HG02588 (cell line): ENCODE results near the gene KMT5B.

Experiments
- ATAC-seq: cut with Tn5 transposase; IDR thresholded peaks from one replicate; pipeline ENCODE4 v1.9.1; 2021; ENCODE audit warnings: mild to moderate bottlenecking, moderate library complexity; ENCODE audit not compliant: unreplicated experiment

KMT5B gene

GRCh38 chr11:68216171-68216938 is 3.3 kb upstream of the KMT5B start:
- no peak for ATAC-seq

DNA sequence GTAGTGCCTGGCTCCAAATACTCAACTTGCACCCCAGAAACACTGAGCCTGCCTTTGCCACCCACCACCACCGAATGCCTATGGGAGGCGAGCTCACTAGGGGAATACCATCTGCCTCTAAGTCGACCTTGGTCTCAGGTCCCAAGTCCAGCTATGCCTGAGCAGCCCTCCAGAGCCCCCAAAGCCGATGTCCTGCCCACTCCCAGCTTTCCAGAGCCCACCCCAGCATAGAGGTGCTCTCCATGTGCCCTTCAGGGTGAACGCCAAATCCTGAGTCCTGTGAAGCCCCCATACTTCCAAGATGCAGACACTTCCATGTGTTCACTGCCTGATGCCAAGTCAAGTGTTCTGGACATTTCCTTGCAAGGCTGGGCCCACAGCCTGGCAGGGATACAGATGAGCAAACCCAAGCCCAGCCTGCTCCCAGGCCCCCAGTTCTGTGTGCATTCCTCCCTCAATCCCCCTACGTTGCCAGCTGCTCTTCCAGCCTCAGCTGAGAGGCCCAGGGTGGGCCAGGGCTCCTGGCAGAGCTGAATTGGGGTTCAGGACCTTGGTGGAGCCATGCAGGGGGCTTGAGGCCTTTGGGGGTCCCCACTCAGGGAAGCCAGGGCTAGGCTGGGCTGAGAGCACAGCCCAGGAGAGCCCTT is 2.6 kb upstream of the KMT5B start:
- ATAC-seq, result no peak

DNA sequence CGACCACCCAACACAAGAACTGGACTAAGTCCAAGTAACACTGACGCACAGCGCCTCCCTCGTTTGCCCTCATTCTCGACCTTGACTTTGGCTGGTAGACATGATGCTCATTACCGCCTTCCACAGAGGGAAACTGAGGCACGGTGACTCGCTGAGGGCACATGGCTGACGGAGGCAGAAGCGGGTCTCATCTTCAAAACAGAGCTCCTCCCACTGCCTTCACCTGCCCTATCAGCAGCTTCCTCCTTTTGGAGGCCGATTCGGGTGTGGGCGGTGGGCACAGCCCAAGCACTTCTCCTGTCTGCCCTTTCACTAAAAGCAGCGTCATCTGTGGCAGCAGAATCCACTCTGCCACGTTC is 2.0 kb upstream of the KMT5B start:
- ATAC-seq, result no peak

DNA sequence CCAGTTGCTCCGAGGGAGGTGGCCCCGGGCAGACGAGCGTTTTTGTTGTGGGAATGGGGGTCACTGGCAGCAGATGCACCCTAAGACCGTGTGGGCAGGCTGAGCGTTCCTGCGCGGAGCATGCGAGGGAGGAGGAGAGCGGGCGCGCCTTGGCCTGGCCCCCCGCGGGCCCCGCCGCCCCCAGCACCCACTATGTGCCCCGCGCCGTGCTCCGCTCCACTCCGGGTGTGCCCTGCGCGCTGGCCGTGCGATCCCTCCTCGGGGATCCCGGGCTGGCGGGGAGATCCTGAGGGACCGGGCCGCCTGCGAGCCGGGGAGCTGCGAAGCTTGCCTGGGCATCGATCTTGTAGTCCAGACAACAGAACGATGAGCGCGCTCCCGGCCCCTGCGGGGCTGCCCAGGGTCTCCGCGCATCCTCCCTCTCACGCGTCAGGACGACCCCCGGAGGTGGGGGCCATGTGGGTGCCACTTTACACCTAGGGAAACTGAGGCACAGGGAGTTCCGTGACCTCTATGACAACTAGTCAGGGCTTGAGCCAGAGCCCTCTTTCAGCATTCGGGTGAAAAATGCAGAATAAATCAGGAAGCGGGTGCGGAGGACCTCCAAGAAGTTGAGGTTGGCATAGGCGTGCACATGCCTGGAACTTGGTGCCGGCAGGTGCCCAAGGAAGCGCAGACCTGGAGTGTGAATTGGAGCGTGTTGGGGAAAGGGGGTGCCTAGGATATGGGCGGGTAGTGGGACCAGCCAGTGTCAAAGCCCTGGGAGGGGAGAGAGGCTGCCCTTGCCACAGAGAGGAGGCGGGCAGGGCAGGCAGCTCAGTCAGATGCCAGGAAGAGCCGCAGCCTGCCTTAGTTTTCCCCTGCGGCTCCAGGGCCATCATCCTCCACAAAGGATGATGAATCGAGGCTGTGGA is 1.3 kb upstream of the KMT5B start:
- ATAC-seq, result no peak

DNA sequence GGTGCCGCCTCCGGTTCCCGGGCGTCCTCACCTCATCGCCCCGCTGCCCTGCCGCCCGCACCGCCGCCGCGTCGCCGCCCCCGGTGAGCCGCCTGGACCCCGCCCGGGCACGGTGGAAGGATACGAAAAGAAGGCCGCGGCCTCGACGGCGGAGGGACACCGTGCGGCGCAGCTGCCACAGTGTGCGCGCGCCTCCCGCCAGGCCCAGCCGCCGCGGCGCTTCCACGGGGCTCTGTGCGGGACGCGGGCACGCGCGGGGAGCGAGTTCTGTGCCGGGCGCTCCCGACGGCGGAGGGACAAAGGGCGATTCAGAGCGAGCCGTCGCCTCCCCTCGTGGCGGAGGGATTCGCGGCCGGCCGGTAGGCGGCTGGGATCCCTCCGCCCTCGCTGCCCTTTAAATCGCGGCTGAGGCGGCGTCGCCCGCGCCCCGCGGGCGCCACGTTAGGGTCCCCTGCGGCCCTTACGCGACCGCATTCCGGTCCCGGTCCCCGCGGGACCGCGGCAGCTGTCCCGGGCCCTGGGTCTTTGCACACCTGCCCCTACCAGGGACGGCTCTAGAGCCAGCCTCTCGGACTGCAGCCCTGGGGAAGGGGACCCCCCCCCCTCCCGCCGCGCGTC is 568 bp upstream of the KMT5B start:
- peak; percentile 41 for ATAC-seq

DNA sequence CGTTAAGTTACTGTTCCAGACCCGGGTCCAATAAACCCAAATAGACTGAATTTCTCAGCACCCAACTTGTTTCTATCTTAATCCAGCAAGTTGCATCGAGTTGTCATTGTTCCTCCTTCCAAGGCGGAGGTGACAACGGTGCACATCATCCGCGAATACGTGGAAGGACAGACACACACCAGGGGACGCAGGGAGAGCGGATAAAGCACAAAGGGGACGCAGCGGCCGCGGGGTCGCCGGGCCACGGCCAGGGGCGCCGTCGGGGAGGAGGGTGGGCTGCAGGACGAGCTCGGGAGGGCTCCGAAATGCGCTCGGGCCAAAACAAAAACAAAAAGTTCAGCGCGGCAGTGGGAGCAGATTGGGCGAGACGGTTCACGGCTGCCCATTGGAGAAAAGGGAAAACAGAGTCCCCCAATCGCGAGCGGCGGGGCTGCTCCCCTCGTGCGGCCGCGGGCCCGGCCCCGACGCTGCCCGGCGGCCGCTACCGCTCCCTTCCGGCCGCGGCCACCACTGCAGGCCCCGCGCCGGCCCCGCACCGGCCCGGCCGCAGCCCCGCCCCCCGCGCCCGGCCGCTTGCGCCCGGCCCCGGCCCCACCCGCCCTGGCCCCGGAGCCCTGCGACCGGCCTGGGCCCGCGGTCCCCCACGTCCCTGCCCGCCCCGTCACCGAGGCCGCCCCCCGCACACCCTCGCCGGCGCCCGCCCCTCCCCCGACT is 518 bp downstream of the KMT5B start:
- ATAC-seq, result peak; percentile 46

DNA sequence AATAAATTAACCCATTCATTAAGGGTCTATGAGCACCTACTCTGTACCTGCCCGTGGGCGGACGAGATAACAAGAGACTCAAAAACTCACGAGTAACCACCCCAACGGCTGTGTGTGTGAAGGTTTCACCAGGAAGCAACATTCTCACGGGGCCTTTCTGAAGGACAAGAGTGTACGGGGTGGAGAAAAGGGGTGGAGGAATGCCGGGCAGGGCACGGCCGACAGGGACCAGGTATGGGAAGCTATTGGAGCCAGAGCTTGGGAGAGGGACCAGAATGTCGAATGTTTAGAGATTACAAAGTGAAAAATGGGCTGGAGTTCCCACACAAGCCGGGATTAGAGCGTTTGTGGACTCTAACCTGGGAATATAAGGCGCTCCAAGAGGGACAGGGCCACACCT is 1.6 kb downstream of the KMT5B start:
- ATAC-seq, result no peak

DNA sequence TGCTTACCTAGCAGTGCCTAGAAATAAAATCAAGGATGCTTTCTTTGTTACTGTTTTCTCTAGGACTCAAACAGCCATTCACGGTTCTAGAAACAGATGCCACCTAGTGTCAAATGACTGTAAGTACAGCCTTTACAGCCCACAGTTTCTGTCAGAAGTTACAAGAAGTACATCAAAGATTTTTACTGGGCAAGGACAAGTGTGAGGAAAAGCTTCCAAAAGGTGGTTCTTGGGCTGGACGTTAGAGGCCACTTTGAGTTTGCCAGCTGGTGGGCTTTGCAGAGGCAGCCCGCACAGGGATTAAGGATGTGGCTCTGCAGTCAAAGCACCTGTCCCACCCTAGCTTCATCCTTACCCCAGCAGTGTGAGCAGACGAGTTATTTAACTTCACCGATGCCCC is 6.9 kb downstream of the KMT5B start:
- no peak for ATAC-seq

DNA sequence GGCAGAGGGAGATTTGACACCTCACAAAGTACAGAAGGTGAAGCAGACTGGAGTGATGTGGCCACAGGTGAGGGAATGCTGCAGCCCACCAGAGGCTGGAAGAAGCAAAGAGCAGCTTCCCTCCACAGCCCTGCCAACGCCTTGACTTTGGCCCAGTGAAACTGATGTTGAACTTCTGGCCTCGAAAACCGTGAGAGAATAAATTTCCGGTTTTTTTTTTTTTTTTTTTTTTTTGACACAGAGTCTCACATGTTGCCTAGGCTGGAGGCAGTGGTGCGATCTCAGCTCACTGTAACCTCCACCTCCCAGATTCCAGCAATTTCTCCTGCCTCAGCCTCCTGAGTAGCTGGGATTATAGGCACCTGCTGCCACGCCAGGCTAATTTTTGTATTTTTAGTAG is 8.7 kb downstream of the KMT5B start:
- no peak for ATAC-seq

GRCh38 chr11:68202165-68202564 is 10.9 kb downstream of the KMT5B start:
- no peak for ATAC-seq

GRCh38 chr11:68201492-68201891 is 11.6 kb downstream of the KMT5B start:
- ATAC-seq, result no peak

DNA sequence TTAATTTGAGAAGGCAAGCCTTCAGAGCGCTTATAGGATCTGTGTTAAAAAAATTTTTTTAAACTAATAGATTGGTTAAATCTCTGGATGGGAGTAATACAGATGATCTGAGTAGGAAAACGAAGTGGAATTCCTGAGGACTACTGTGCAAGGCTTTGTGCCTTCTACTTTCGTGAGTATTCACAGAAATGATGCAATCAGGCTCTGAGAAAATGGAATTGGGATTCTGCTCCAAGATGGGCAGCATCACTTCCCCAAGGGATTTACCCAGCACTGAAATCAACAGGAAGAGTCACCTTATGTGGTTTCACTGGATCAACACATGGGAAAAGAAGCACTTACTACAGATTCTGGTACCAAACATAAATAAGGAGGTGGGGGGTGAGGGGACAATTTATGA is 12.5 kb downstream of the KMT5B start:
- no peak for ATAC-seq

GRCh38 chr11:68199295-68199987 is 13.7 kb downstream of the KMT5B start:
- no peak for ATAC-seq

GRCh38 chr11:68196219-68196618 is 16.9 kb downstream of the KMT5B start:
- no peak for ATAC-seq

DNA sequence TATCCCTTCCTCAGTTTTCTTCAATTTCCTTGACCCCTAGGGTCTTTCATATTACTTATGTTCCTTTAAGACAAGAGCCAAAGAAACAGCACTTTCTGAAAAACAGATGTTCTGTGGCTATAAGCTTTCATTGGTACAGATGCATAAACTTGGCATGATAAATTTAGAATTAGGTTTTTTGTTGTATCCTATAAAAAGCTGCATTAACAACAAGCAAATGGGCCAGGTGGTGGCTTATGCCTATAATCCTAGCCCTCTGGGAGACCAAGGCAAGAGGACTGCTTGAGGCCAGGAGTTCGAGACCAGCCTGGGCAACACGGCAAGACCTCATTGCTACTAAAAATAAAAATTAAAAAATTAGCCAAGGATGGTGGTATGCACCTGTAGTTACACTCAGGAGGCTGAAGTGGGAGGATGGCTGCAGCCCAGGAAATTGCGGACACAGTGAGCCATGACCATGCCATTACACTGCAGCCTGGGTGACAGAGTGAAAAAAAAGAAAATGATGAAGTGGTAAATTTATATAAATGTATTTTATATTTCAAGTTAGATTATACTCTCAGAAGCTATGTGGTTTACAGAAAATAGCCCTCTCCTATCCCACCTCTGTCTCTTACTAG is 18.3 kb downstream of the KMT5B start:
- no peak for ATAC-seq

- ATAC-seq, result no peak
Observed at GRCh38 chr11:68193018-68193417, 20.1 kb downstream of the KMT5B start.

DNA sequence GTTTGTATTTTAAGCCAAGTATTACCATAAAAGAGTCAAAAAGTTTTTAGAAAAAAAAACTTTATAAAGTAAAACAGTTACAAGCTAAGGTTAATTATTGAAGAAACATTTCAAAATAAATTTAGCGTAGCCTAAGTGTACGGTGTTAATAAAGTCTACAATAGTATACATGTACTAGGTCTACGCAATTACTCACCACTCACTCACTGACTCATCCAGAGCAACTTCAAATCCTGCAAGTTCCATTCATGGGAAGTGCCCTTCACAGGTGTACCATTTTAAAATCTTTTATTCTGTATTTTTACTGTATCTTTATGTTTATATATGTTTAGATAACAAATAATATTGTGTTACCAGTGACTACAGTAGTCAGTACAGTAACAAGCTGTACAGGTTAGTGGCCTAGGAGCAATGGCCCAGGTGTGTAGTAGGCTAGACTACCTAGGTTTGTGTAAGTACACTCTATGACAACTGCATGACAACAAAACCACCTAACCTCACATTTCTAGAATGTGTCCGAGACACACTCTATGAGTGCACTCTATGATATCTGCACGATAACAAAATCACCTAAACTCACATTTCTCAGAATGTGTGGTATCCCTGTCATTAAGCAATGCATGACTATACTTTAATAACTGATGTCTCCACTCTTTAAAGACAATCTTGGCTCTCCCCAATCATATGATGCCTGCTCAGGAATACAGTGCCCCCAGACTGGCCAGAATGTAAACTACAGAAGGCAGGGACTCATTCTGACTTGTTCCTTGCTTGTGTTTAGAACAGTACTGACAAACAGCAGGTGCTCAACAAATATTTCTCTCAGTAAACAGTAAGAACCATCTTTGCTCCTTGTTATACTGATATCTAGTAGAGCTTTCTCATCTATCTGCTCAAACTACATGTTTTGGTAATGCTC is 21.2 kb downstream of the KMT5B start:
- ATAC-seq, result no peak

GRCh38 chr11:68189888-68190287 is 23.2 kb downstream of the KMT5B start:
- ATAC-seq, result no peak

DNA sequence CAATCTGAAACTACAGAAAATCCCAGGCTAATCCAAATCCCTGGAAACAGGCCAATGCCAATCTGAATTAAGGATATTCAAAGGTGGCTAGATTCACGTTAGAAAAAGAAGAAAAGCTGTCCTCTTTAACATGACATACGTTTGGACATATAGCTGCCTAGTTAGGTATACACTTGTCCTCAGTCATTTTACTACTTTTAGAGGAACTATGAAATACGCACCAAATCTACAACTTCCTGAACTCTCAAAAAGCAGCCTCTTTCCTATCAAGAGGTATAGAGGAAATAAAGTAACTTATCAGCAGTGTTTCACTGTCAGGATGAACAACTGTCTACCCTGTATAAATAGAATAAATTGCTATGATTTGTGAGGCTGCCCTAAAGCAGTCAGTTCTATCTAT is 24.0 kb downstream of the KMT5B start:
- ATAC-seq, result no peak
